ENCODE data around the gene FERMT3.

The FERMT3 gene

DNA sequence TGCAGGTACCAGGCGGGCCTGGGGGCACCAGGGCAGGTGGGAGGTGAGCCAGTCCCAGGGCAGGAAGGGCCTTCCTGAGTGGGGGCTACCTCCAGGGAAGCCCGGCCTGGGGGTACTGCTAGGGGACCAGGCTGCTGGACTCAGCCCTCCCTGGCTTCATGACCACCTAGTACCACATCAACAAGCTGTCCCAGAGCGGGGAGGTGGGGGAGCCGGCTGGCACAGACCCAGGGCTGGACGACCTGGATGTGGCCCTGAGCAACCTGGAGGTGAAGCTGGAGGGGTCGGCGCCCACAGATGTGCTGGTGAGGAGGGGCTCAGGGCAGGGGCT is 12.8 kb downstream of the FERMT3 start:
- no peak for DNase-seq (ENCODE audit: low read depth in 3 of 3, low spot score in 1 of 3)

GRCh38 chr11:64219755-64220154 is 13.2 kb downstream of the FERMT3 start:
- DNase-seq (ENCODE audit: low read depth in 3 of 3, low spot score in 1 of 3) = no peak

- DNase-seq (ENCODE audit: low read depth in 3 of 3, low spot score in 1 of 3) = no peak
These were observed 13.8 kb downstream of the FERMT3 start for GRCh38 chr11:64220271-64220670.

DNA sequence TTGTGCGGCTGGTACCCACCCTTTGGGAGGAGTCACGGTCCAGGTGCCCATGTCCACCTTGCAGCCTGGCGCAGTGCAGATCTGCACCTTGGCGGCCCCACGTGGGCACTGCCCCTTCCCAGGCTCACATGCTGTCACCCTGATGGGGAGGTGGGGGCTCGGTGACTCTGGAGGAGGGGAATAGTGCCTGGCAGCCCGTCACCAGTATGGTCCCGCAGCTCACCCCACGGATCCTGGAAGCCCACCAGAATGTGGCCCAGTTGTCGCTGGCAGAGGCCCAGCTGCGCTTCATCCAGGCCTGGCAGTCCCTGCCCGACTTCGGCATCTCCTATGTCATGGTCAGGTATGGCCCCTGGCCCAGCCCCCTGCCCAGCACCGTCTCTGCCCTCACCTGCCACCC is 14.3 kb downstream of the FERMT3 start:
- no peak for DNase-seq (ENCODE audit: low read depth in 3 of 3, low spot score in 1 of 3)

DNA sequence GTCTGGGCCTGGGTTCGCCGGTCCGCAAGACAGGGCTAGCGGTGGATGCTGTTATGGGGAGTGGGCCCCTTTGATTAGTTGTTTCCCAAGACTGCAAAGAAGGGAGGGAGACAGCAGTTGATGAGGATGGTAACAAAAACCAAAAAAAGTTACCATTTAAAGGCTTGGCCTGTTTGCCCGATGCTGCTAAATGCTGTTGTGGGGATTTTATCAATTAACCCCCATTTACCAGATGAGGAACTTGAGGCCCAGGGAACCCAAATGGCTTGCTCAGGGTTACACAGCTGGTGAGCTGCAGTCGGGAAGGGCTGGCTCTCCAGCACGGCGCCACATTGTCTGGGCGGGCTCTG is 16.1 kb downstream of the FERMT3 start:
- no peak for DNase-seq (ENCODE audit: low read depth in 3 of 3, low spot score in 1 of 3)

GRCh38 chr11:64223001-64223651 is 16.6 kb downstream of the FERMT3 start:
- no peak for DNase-seq (ENCODE audit: low read depth in 3 of 3, low spot score in 1 of 3)

- DNase-seq (ENCODE audit: low read depth in 3 of 3, low spot score in 1 of 3) = no peak
These were observed 17.8 kb downstream of the FERMT3 start for GRCh38 chr11:64224151-64224890.

DNA sequence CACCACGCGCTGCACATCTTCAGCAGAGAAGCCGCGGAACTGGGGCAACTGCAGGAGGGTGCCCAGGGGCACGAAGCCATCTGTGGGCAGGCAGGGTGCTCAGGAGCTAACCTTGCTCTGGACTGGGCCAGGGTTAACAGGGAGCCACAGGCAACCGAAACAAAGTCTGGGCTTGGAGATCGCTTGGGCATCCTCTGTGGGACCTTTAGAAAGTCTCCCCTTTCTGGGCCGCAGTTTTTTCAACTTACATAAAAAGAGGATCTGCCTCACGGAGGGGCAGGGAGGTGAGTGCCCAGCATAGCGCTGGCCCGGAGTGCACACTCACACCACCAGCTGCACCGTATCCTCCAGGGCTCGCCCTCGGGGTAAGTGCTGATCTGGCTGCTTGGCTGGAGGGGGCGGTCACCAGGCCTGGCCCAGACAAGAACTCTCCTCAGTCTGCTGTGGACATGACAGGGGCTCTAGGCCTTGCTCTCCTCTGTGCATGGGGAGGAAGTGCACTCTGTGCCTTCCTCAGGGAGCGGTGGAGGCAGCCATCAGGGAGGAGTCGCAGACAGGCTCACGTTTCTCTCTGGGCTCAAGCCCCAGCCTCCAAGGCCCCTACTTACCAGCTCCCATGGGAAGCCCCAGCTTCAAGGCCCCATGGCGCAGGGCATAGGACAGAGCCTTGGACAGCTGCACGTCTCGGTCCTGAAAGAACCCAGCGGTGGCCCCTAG is 18.5 kb downstream of the FERMT3 start:
- DNase-seq (ENCODE audit: low read depth in 3 of 3, low spot score in 1 of 3) = no peak

GRCh38 chr11:64225608-64226506 is 19.3 kb downstream of the FERMT3 start, which contains the start of the genes NUDT22 and TRPT1:
TSS of gene NUDT22 (plus strand) at chr11:64226274. CDS start at chr11:64226653, 379 bp downstream.
TSS of gene TRPT1 (minus strand) at chr11:64226186. CDS start at chr11:64225860, 326 bp downstream.
- DNase-seq (ENCODE audit: low read depth in 3 of 3, low spot score in 1 of 3) = peak; percentile 79 to 96 (median 82)

DNA sequence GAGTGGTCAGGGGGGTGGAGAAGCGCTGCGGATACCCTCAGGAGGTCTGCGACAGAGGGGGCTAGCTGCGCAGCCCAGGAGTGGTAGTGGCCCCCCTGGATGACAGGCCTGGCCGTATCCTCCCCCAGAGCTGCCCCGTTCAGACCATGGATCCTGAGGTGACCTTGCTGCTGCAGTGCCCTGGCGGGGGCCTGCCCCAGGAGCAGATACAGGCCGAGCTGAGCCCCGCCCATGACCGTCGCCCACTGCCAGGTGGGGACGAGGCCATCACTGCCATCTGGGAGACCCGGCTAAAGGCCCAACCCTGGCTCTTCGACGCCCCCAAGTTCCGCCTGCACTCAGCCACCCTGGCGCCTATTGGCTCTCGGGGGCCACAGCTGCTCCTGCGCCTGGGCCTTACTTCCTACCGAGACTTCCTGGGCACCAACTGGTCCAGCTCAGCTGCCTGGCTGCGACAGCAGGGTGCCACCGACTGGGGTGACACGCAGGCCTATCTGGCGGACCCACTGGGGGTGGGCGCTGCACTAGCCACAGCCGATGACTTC is 20.1 kb downstream of the FERMT3 start:
- DNase-seq (ENCODE audit: low read depth in 3 of 3, low spot score in 1 of 3) = no peak

- no peak for DNase-seq (ENCODE audit: low read depth in 3 of 3, low spot score in 1 of 3)
These were observed 21.0 kb downstream of the FERMT3 start for GRCh38 chr11:64227405-64227956.

DNA sequence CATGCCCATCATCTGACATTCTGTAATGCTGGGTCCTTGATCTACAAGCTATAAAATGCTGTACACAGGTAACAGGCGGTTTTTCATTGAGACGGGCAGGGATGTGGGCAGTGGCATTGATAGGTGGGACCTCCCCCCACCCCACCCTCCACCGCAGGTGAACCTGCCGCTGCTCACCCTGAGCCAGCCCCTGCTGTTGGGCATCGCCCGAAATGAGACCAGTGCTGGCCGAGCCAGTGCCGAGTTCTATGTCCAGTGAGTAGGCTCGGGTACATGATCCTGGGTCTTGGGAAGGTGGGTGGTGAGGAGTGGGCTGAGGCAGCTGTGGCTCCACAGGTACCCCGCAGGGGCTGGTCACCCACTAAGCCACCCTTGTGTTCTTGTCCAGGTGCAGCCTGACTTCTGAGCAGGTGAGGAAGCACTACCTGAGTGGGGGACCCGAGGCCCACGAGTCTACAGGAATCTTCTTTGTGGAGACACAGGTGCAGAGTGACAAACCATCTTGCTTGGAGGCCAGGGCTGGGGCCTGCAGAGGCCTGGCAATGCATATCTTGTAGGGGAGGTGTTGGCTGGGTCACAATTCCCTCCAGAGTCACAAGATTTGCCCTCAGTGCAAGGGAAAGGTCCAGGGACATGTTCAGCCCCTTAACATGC is 22.7 kb downstream of the FERMT3 start:
- no peak for DNase-seq (ENCODE audit: low read depth in 3 of 3, low spot score in 1 of 3)

DNA sequence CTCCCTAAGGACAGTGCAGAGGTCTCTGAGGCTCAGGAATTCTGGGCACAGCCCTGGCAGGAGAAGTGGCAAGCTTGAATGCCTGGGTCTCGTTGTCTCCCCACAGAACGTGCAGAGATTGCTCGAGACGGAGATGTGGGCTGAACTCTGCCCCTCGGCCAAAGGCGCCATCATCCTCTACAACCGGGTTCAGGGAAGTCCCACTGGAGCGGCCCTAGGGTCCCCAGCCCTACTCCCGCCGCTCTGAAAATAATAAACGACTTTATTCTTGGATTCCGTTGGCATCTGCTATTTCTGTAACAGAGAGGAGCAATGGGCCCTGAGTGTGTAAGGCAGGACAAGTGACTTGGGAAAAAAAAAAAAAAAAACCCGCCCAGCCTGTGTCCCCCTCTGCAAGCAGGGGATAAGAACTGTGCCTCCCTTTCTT is 23.2 kb downstream of the FERMT3 start:
- no peak for DNase-seq (ENCODE audit: low read depth in 3 of 3, low spot score in 1 of 3)

GRCh38 chr11:64230171-64230984 is 23.9 kb downstream of the FERMT3 start, which contains the start of gene DNAJC4:
TSS of gene DNAJC4 (plus strand) at chr11:64230548. CDS start at chr11:64230855, 307 bp downstream.
- peak in 2 of 3 donors; percentile 69 to 77 for DNase-seq (ENCODE audit: low read depth in 3 of 3, low spot score in 1 of 3)

DNA sequence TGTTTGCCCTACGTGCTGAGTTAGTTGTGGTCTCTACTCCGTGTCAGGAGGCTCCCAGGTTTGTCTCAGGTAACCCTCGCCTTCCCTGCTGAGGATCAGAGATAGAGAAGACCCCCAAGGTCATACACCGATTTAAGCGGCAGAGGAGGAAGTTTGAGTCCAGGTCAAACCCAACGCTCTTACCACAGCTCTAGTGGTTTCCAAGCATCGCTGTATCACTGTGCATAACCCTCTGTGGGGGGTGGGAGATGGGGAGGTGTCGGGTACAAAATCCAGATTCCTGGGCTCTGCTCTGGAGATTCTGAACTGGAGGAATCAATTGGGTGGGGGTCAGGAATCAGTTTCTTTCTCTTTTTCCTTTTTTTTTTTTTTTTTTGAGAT is 24.5 kb downstream of the FERMT3 start:
- no peak for DNase-seq (ENCODE audit: low read depth in 3 of 3, low spot score in 1 of 3)

GRCh38 chr11:64231546-64231945 is 25.0 kb downstream of the FERMT3 start:
- DNase-seq (ENCODE audit: low read depth in 3 of 3, low spot score in 1 of 3) = no peak

- no peak for DNase-seq (ENCODE audit: low read depth in 3 of 3, low spot score in 1 of 3)
These were observed 25.9 kb downstream of the FERMT3 start for GRCh38 chr11:64232182-64232966.

DNA sequence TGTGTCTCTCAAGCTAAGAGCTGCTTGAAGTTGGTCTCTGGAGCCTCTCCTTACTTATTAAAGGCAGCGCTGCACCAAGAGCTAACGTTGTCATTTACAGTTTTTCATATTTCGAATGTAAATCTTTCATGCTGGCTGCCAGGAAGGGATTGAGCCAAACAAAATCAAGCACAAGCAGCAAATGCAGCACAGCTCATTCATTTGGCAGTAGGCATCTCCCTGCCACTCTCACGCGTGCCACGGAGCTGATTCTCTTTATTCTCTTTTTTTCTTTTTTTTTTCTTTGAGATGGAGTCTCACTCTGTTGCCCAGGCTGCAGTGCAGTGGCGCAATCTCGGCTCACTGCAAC is 26.4 kb downstream of the FERMT3 start:
- DNase-seq (ENCODE audit: low read depth in 3 of 3, low spot score in 1 of 3) = no peak

All from stimulated activated CD4-positive, alpha-beta T cell treated with anti-CD3 and anti-CD28 coated beads, TNF-alpha, amount 100 ng/mL, for 1 hour (primary cell).